ENCODE data around the gene SAMD8.
"Not testable (repeated sequence)": the region's sequence is repeated elsewhere in the genome, so short reads cannot be mapped to it uniquely, and the experiment has no call there.

The SAMD8 gene

GRCh38 chr10:75191821-75192568, 80.5 kb downstream of the SAMD8 start:
- H3K9me3 ChIP-seq (ENCODE audit: control insufficient read depth in 2 of 2, low read length in 2 of 2): no peaks in the 10 kb centered on the region
- peak overlapping the region; percentile 67 to 69 for H3K27ac ChIP-seq (ENCODE audit: low read depth in 2 of 2, low read length in 2 of 2)
- peak overlapping the region in 1 of 2 donors; percentile 34 for H3K9ac ChIP-seq (ENCODE audit: low read depth in 1 of 2, low read length in 2 of 2)
- peaks cover 16 to 25% of the 10 kb centered on the region in 2 donors for H3K4me1 ChIP-seq (ENCODE audit: control insufficient read depth in 2 of 2, insufficient read depth in 2 of 2, low read length in 2 of 2)
- no peaks in the 10 kb centered on the region for H3K27me3 ChIP-seq (ENCODE audit: control insufficient read depth in 2 of 2, insufficient read depth in 2 of 2, low read length in 2 of 2)
- H3K36me3 ChIP-seq (ENCODE audit: control insufficient read depth in 2 of 2, insufficient read depth in 2 of 2, low read length in 2 of 2): no peaks in the 10 kb centered on the region
- peak overlapping the region in 1 of 2 donors; percentile 27 for H3K4me3 ChIP-seq (ENCODE audit: low read length in 2 of 2)

DNA sequence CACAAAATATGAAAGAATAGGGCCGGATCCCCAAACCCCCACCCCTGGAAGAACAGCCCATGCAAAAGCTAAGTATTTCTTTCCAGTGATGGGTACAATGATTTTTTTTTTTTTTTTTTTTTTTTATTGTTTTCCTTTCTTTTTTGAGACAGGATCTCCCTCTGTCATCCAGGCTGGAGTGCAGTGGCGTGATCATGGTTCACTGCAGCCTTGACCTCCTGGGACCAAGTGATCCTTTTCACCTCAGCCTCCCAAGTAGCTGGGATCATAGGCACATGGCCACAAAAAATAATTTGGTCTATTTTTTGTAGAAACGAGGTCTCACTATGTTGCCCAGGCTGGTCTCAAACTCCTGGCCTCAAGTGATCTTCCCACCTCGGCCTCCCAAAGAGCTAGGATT, 83.2 kb downstream of the SAMD8 start:
- not testable (repeated sequence) for H3K36me3 ChIP-seq (ENCODE audit: control insufficient read depth in 2 of 2, insufficient read depth in 2 of 2, low read length in 2 of 2); H3K27me3 ChIP-seq (ENCODE audit: control insufficient read depth in 2 of 2, insufficient read depth in 2 of 2, low read length in 2 of 2); H3K9ac ChIP-seq (ENCODE audit: low read depth in 1 of 2, low read length in 2 of 2); H3K4me3 ChIP-seq (ENCODE audit: low read length in 2 of 2); H3K9me3 ChIP-seq (ENCODE audit: control insufficient read depth in 2 of 2, low read length in 2 of 2)
- Histone ChIP-seq H3K27ac (ENCODE audit: low read depth in 2 of 2, low read length in 2 of 2) (peak overlapping the region; percentile 12 to 73), H3K4me1 (ENCODE audit: control insufficient read depth in 2 of 2, insufficient read depth in 2 of 2, low read length in 2 of 2) (peaks cover 11 to 18% of the 10 kb centered on the region in 2 donors)

- H3K4me3 ChIP-seq (ENCODE audit: low read length in 2 of 2): no peak overlapping the region
- H3K4me1 ChIP-seq (ENCODE audit: control insufficient read depth in 2 of 2, insufficient read depth in 2 of 2, low read length in 2 of 2): peaks cover 11 to 18% of the 10 kb centered on the region in 2 donors
- H3K9me3 ChIP-seq (ENCODE audit: control insufficient read depth in 2 of 2, low read length in 2 of 2): no peaks in the 10 kb centered on the region
- H3K36me3 ChIP-seq (ENCODE audit: control insufficient read depth in 2 of 2, insufficient read depth in 2 of 2, low read length in 2 of 2): no peaks in the 10 kb centered on the region
- no peak overlapping the region for H3K9ac ChIP-seq (ENCODE audit: low read depth in 1 of 2, low read length in 2 of 2)
- peak overlapping the region; percentile 17 to 18 for H3K27ac ChIP-seq (ENCODE audit: low read depth in 2 of 2, low read length in 2 of 2)
- H3K27me3 ChIP-seq (ENCODE audit: control insufficient read depth in 2 of 2, insufficient read depth in 2 of 2, low read length in 2 of 2): no peaks in the 10 kb centered on the region
Observed at GRCh38 chr10:75195035-75195763, 83.7 kb downstream of the SAMD8 start.

DNA sequence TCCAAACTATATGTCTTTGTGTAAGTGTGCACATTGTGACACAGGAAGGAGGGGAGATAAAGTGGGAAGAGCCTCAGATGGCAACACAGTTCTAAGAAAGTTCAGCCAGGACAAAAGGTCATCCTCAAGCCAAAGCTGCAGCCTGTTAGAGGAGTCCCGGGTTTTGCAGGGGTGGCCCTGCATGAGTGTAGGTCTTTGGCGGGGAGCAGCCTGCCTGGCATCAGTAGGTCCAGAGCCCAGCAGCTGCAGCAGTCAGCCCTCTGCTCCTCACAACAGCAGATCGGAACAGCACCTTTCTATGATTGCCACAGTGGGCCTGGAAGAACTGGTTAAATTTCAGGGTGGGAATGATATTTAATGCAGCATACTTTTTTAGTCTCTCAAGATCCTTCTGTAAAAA, 85.6 kb downstream of the SAMD8 start:
- H3K4me1 ChIP-seq (ENCODE audit: control insufficient read depth in 2 of 2, insufficient read depth in 2 of 2, low read length in 2 of 2): peaks cover 9 to 24% of the 10 kb centered on the region in 2 donors
- H3K9ac ChIP-seq (ENCODE audit: low read depth in 1 of 2, low read length in 2 of 2): no peak overlapping the region
- H3K27me3 ChIP-seq (ENCODE audit: control insufficient read depth in 2 of 2, insufficient read depth in 2 of 2, low read length in 2 of 2): no peaks in the 10 kb centered on the region
- H3K9me3 ChIP-seq (ENCODE audit: control insufficient read depth in 2 of 2, low read length in 2 of 2): no peaks in the 10 kb centered on the region
- no peaks in the 10 kb centered on the region for H3K36me3 ChIP-seq (ENCODE audit: control insufficient read depth in 2 of 2, insufficient read depth in 2 of 2, low read length in 2 of 2)
- no peak overlapping the region for H3K27ac ChIP-seq (ENCODE audit: low read depth in 2 of 2, low read length in 2 of 2)
- no peak overlapping the region for H3K4me3 ChIP-seq (ENCODE audit: low read length in 2 of 2)

GRCh38 chr10:75197906-75198305, 86.5 kb downstream of the SAMD8 start:
- Histone ChIP-seq H3K9ac (ENCODE audit: low read depth in 1 of 2, low read length in 2 of 2) (no peak overlapping the region), H3K27ac (ENCODE audit: low read depth in 2 of 2, low read length in 2 of 2) (no peak overlapping the region), H3K4me3 (ENCODE audit: low read length in 2 of 2) (no peak overlapping the region), H3K27me3 (ENCODE audit: control insufficient read depth in 2 of 2, insufficient read depth in 2 of 2, low read length in 2 of 2) (no peaks in the 10 kb centered on the region), H3K36me3 (ENCODE audit: control insufficient read depth in 2 of 2, insufficient read depth in 2 of 2, low read length in 2 of 2) (no peaks in the 10 kb centered on the region), H3K9me3 (ENCODE audit: control insufficient read depth in 2 of 2, low read length in 2 of 2) (no peaks in the 10 kb centered on the region), H3K4me1 (ENCODE audit: control insufficient read depth in 2 of 2, insufficient read depth in 2 of 2, low read length in 2 of 2) (peaks cover 7 to 27% of the 10 kb centered on the region in 2 donors)

- H3K27ac ChIP-seq (ENCODE audit: low read depth in 2 of 2, low read length in 2 of 2); H3K36me3 ChIP-seq (ENCODE audit: control insufficient read depth in 2 of 2, insufficient read depth in 2 of 2, low read length in 2 of 2); H3K4me3 ChIP-seq (ENCODE audit: low read length in 2 of 2); H3K27me3 ChIP-seq (ENCODE audit: control insufficient read depth in 2 of 2, insufficient read depth in 2 of 2, low read length in 2 of 2); H3K9me3 ChIP-seq (ENCODE audit: control insufficient read depth in 2 of 2, low read length in 2 of 2); H3K9ac ChIP-seq (ENCODE audit: low read depth in 1 of 2, low read length in 2 of 2): not testable (repeated sequence)
- peaks cover 2 to 23% of the 10 kb centered on the region in 2 donors for H3K4me1 ChIP-seq (ENCODE audit: control insufficient read depth in 2 of 2, insufficient read depth in 2 of 2, low read length in 2 of 2)
Observed at GRCh38 chr10:75199949-75200348, 88.5 kb downstream of the SAMD8 start.

DNA sequence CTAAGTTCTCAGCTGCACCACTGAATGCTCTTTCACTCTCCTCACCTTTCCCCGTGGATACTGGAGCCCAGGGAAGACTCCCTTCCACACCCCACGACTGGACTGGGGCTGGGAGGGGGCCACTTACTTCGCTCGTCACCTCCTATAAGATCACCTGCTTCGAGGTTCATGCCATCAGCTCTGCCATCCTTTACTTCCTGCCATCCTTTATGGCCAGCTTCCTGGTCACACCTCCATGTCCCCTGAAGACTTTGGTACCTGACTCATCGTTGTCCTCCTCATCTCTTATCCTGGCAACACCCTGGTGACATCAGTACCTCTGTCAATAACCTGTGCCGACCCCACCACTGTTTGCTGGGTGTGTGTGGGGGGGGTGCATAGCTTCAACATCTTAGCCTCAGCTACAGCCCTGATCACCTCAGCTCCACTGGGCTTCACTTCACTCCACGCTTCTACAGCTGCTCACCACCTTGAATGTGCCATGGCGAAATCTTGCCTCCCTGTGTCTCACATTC, 90.4 kb downstream of the SAMD8 start:
- Histone ChIP-seq H3K9ac (ENCODE audit: low read depth in 1 of 2, low read length in 2 of 2) (peak overlapping the region in 1 of 2 donors; percentile 50), H3K4me3 (ENCODE audit: low read length in 2 of 2) (peak overlapping the region in 1 of 2 donors; percentile 38), H3K9me3 (ENCODE audit: control insufficient read depth in 2 of 2, low read length in 2 of 2) (no peaks in the 10 kb centered on the region), H3K4me1 (ENCODE audit: control insufficient read depth in 2 of 2, insufficient read depth in 2 of 2, low read length in 2 of 2) (peaks cover 2 to 25% of the 10 kb centered on the region in 2 donors), H3K36me3 (ENCODE audit: control insufficient read depth in 2 of 2, insufficient read depth in 2 of 2, low read length in 2 of 2) (no peaks in the 10 kb centered on the region), H3K27ac (ENCODE audit: low read depth in 2 of 2, low read length in 2 of 2) (peak overlapping the region; percentile 87 to 92), H3K27me3 (ENCODE audit: control insufficient read depth in 2 of 2, insufficient read depth in 2 of 2, low read length in 2 of 2) (no peaks in the 10 kb centered on the region)

GRCh38 chr10:75202321-75203045, 91.0 kb downstream of the SAMD8 start:
- H3K4me3 ChIP-seq (ENCODE audit: low read length in 2 of 2): no peak overlapping the region
- H3K4me1 ChIP-seq (ENCODE audit: control insufficient read depth in 2 of 2, insufficient read depth in 2 of 2, low read length in 2 of 2): peaks cover 2 to 25% of the 10 kb centered on the region in 2 donors
- H3K36me3 ChIP-seq (ENCODE audit: control insufficient read depth in 2 of 2, insufficient read depth in 2 of 2, low read length in 2 of 2): no peaks in the 10 kb centered on the region
- no peaks in the 10 kb centered on the region for H3K9me3 ChIP-seq (ENCODE audit: control insufficient read depth in 2 of 2, low read length in 2 of 2)
- peak overlapping the region in 1 of 2 donors; percentile 45 for H3K9ac ChIP-seq (ENCODE audit: low read depth in 1 of 2, low read length in 2 of 2)
- H3K27me3 ChIP-seq (ENCODE audit: control insufficient read depth in 2 of 2, insufficient read depth in 2 of 2, low read length in 2 of 2): no peaks in the 10 kb centered on the region
- H3K27ac ChIP-seq (ENCODE audit: low read depth in 2 of 2, low read length in 2 of 2): peak overlapping the region; percentile 67 to 87

GRCh38 chr10:75203046-75203620, 91.7 kb downstream of the SAMD8 start:
- Histone ChIP-seq H3K4me1 (ENCODE audit: control insufficient read depth in 2 of 2, insufficient read depth in 2 of 2, low read length in 2 of 2) (peaks cover 2 to 25% of the 10 kb centered on the region in 2 donors), H3K27ac (ENCODE audit: low read depth in 2 of 2, low read length in 2 of 2) (peak overlapping the region; percentile 67 to 87)
- H3K36me3 ChIP-seq (ENCODE audit: control insufficient read depth in 2 of 2, insufficient read depth in 2 of 2, low read length in 2 of 2); H3K4me3 ChIP-seq (ENCODE audit: low read length in 2 of 2); H3K9me3 ChIP-seq (ENCODE audit: control insufficient read depth in 2 of 2, low read length in 2 of 2); H3K9ac ChIP-seq (ENCODE audit: low read depth in 1 of 2, low read length in 2 of 2); H3K27me3 ChIP-seq (ENCODE audit: control insufficient read depth in 2 of 2, insufficient read depth in 2 of 2, low read length in 2 of 2): not testable (repeated sequence)
